GM12878 (cell line): Measurements from ENCODE around the gene PROSER3. TPM values are rescaled to one million over a fixed set of nuclear protein-coding genes. Genes with fewer than 3 reads are reported as not detected.

ENCODE experiments used
- CBX5 ChIP-seq: sonication (generic); IDR thresholded peaks from 2 replicates; pipeline ENCODE4 v1.6.1; 2016; ENCODE audit warnings: low read depth, moderate library complexity, mild to moderate bottlenecking, inconsistent platforms
- CEBPB ChIP-seq, 2 experiments: fragments of 150-350 bp in 1 of 2; IDR thresholded peaks; 2 replicates each; pipeline ENCODE4 v1.6.1; 2012 to 2014; ENCODE audit warnings: low read depth in 2 of 2, low read length in 2 of 2, borderline replicate concordance in 1 of 2, inconsistent platforms in 1 of 2
- ETV6 ChIP-seq, 2 experiments: fragments of 450-650 bp in 1 of 2; IDR thresholded peaks in 1 of 2; conservative IDR thresholded peaks in 1 of 2; 2 replicates each; pipeline ENCODE4 v1.6.1; 2014; ENCODE audit warnings: antibody characterized with exemption in 1 of 2, borderline replicate concordance in 1 of 2, low read depth in 1 of 2, mild to moderate bottlenecking in 1 of 2, moderate library complexity in 1 of 2
- FOS ChIP-seq: IDR thresholded peaks from 3 replicates; pipeline ENCODE4 v1.6.1; 2011; ENCODE audit warnings: borderline replicate concordance; ENCODE audit not compliant: insufficient read length; ENCODE audit errors: extremely low read depth
- GATAD2B ChIP-seq: fragments of 450-650 bp; conservative IDR thresholded peaks from 2 replicates; pipeline ENCODE4 v1.6.1; 2017; ENCODE audit warnings: low read depth, mild to moderate bottlenecking, moderate library complexity
- JUNB ChIP-seq: IDR thresholded peaks from 2 replicates; pipeline ENCODE4 v1.6.1; 2016; ENCODE audit warnings: antibody characterized with exemption, mild to moderate bottlenecking
- JUND ChIP-seq: IDR thresholded peaks from 2 replicates; pipeline ENCODE4 v1.6.1; 2012; ENCODE audit warnings: low read depth, mild to moderate bottlenecking, low read length, improper control_type of control experiment, moderate library complexity
- KLF5 ChIP-seq: fragments of 450-650 bp; IDR thresholded peaks from 2 replicates; pipeline ENCODE4 v1.6.1; 2014; ENCODE audit warnings: mild to moderate bottlenecking; ENCODE audit not compliant: partially characterized antibody
- NBN ChIP-seq: fragments of 450-650 bp; IDR thresholded peaks from 2 replicates; pipeline ENCODE4 v1.6.1; 2016
- NRF1 ChIP-seq: conservative IDR thresholded peaks from 2 replicates; pipeline ENCODE4 v1.6.1; 2011; ENCODE audit warnings: mild to moderate bottlenecking, low read depth, low read length, improper control_type of control experiment
- RAD21 ChIP-seq: IDR thresholded peaks from 2 replicates; pipeline ENCODE4 v1.6.1; 2011; ENCODE audit warnings: mild to moderate bottlenecking, low read depth, low read length, moderate library complexity; ENCODE audit not compliant: insufficient read depth
- RB1 ChIP-seq: fragments of 450-650 bp; formaldehyde crosslinking; IDR thresholded peaks from 2 replicates; pipeline ENCODE4 v1.6.1; 2017; ENCODE audit warnings: mild to moderate bottlenecking, borderline replicate concordance
- TCF12 ChIP-seq: IDR thresholded peaks from 2 replicates; pipeline ENCODE4 v1.6.1; 2011; ENCODE audit warnings: low read depth, mild to moderate bottlenecking, low read length
- YBX1 ChIP-seq: fragments of 450-650 bp; IDR thresholded peaks from 2 replicates; pipeline ENCODE4 v1.6.1; 2016; ENCODE audit warnings: antibody characterized with exemption
- ZNF217 ChIP-seq: fragments of 450-650 bp; IDR thresholded peaks from 2 replicates; pipeline ENCODE4 v1.6.1; 2017; ENCODE audit warnings: antibody characterized with exemption, mild to moderate bottlenecking
- ZNF274 ChIP-seq: IDR thresholded peaks from one replicate; pipeline ENCODE4 v1.8.0; 2011; ENCODE audit not compliant: insufficient read length, insufficient read depth
- ZNF622 ChIP-seq: fragments of 450-650 bp; IDR thresholded peaks from 2 replicates; pipeline ENCODE4 v1.6.1; 2017; ENCODE audit warnings: mild to moderate bottlenecking, inconsistent platforms
- polyA plus RNA-seq, 11 experiments: library from polyadenylated mRNA; depleted of rRNA in 4 of 11; unstranded in 6 of 11; stranded (reverse) in 5 of 11; fragments of >200 nt; fragmentation: Nextera tagmentation in 4 of 11; fragmentation: Illumina TruSeq in 1 of 11; extraction: Ambion mirVana in 4 of 11; extraction: Trizol in 1 of 11; gene quantifications; 1 replicate in 1 of 11; 2 replicates in 10 of 11; pipeline versions ENCODE4 v1.2.1 to v1.2.3, GENCODE V29; 2011 to 2016; ENCODE audit warnings: inconsistent platforms in 2 of 11, missing spikeins in 2 of 11, low read depth in 1 of 11
- total RNA-seq, 4 experiments: library from RNA; depleted of rRNA in 3 of 4; stranded (reverse); fragments of >200 nt in 3 of 4; fragmentation: Illumina TruSeq in 1 of 4; extraction: Trizol in 1 of 4; gene quantifications; 2 replicates each; pipeline versions ENCODE4 v1.2.1 to v1.2.3, GENCODE V29; 2013 to 2021
- TF ChIP-seq, protein P1 (sequence below): fragments of 450-650 bp; IDR thresholded peaks from 2 replicates; pipeline ENCODE4 v1.6.1; 2017; ENCODE audit warnings: mild to moderate bottlenecking, moderate library complexity
- TF ChIP-seq, protein P2 (sequence below): fragments of 450-650 bp; IDR thresholded peaks from 2 replicates; pipeline ENCODE4 v1.6.1; 2016; ENCODE audit warnings: mild to moderate bottlenecking
- TF ChIP-seq, protein P3 (sequence below): fragments of 450-650 bp; IDR thresholded peaks from 2 replicates; pipeline ENCODE4 v1.6.1; 2017; ENCODE audit warnings: low read depth, mild to moderate bottlenecking, moderate library complexity
- TF ChIP-seq, protein P4 (sequence below): fragments of 450-650 bp; formaldehyde crosslinking; IDR thresholded peaks from 2 replicates; pipeline ENCODE4 v1.4.0; 2022; ENCODE audit warnings: mild to moderate bottlenecking, moderate library complexity

The PROSER3 gene
- total and polyA plus RNA-seq, 10 of the 15 experiments (the other 5 are each of a cell fraction or from before 2014, with no cell fraction given) = 0.85 to 25.1 (median 9.6) TPM

DNA sequence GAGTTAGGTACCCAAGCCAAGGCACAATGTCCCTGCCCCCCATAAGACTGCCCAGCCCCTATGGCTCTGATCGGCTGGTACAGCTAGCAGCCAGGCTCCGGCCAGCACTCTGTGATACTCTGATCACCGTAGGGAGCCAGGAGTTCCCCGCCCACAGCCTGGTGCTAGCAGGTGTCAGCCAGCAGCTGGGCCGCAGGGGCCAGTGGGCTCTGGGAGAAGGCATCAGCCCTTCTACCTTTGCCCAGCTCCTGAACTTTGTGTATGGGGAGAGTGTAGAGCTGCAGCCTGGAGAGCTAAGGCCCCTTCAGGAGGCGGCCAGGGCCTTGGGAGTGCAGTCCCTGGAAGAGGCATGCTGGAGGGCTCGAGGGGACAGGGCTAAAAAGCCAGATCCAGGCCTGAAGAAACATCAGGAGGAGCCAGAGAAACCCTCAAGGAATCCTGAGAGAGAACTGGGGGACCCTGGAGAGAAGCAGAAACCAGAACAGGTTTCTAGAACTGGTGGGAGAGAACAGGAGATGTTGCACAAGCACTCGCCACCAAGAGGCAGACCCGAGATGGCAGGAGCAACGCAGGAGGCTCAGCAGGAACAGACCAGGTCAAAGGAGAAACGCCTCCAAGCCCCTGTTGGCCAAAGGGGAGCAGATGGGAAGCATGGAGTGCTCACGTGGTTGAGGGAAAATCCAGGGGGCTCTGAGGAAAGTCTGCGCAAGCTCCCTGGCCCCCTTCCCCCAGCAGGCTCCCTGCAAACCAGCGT lies 43.2 kb upstream of the PROSER3 start (continued):
- TF ChIP-seq, protein P1, sequence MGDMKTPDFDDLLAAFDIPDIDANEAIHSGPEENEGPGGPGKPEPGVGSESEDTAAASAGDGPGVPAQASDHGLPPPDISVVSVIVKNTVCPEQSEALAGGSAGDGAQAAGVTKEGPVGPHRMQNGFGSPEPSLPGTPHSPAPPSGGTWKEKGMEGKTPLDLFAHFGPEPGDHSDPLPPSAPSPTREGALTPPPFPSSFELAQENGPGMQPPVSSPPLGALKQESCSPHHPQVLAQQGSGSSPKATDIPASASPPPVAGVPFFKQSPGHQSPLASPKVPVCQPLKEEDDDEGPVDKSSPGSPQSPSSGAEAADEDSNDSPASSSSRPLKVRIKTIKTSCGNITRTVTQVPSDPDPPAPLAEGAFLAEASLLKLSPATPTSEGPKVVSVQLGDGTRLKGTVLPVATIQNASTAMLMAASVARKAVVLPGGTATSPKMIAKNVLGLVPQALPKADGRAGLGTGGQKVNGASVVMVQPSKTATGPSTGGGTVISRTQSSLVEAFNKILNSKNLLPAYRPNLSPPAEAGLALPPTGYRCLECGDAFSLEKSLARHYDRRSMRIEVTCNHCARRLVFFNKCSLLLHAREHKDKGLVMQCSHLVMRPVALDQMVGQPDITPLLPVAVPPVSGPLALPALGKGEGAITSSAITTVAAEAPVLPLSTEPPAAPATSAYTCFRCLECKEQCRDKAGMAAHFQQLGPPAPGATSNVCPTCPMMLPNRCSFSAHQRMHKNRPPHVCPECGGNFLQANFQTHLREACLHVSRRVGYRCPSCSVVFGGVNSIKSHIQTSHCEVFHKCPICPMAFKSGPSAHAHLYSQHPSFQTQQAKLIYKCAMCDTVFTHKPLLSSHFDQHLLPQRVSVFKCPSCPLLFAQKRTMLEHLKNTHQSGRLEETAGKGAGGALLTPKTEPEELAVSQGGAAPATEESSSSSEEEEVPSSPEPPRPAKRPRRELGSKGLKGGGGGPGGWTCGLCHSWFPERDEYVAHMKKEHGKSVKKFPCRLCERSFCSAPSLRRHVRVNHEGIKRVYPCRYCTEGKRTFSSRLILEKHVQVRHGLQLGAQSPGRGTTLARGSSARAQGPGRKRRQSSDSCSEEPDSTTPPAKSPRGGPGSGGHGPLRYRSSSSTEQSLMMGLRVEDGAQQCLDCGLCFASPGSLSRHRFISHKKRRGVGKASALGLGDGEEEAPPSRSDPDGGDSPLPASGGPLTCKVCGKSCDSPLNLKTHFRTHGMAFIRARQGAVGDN = no peak
- TF ChIP-seq, protein P2, sequence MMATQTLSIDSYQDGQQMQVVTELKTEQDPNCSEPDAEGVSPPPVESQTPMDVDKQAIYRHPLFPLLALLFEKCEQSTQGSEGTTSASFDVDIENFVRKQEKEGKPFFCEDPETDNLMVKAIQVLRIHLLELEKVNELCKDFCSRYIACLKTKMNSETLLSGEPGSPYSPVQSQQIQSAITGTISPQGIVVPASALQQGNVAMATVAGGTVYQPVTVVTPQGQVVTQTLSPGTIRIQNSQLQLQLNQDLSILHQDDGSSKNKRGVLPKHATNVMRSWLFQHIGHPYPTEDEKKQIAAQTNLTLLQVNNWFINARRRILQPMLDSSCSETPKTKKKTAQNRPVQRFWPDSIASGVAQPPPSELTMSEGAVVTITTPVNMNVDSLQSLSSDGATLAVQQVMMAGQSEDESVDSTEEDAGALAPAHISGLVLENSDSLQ = no peak
- no peak for TF ChIP-seq GATAD2B
- no peak for TF ChIP-seq JUNB
- TF ChIP-seq KLF5 = no peak
- TF ChIP-seq TCF12 = peak; percentile 73
- no peak for TF ChIP-seq JUND
- TF ChIP-seq CEBPB (IDR thresholded peaks at IDR 0.05; ENCODE audit: borderline replicate concordance in 1 of 2, low read depth in 2 of 2, low read length in 2 of 2) = no peak
- no peak for TF ChIP-seq CBX5
- no peak for TF ChIP-seq ZNF622
- no peak for TF ChIP-seq FOS
- no peak; a peak in 1 of 4 replicates for TF ChIP-seq ETV6 (conservative IDR thresholded peaks at IDR 0.05 in 1 of 2, IDR thresholded peaks at IDR 0.05 in 1 of 2; ENCODE audit: borderline replicate concordance in 1 of 2, low read depth in 1 of 2)
- TF ChIP-seq ZNF217 = no peak
- 0 out of 2 replicates have a peak, but pooled peaks have one; percentile 27 for TF ChIP-seq NBN
- TF ChIP-seq ZNF274 = no peak
- peak; percentile 43 for TF ChIP-seq RAD21
- TF ChIP-seq YBX1 = no peak
- TF ChIP-seq, protein P3, sequence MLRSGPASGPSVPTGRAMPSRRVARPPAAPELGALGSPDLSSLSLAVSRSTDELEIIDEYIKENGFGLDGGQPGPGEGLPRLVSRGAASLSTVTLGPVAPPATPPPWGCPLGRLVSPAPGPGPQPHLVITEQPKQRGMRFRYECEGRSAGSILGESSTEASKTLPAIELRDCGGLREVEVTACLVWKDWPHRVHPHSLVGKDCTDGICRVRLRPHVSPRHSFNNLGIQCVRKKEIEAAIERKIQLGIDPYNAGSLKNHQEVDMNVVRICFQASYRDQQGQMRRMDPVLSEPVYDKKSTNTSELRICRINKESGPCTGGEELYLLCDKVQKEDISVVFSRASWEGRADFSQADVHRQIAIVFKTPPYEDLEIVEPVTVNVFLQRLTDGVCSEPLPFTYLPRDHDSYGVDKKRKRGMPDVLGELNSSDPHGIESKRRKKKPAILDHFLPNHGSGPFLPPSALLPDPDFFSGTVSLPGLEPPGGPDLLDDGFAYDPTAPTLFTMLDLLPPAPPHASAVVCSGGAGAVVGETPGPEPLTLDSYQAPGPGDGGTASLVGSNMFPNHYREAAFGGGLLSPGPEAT = no peak; the same call in 1 of the 2 replicates
- no peak for TF ChIP-seq RB1
- no peak for TF ChIP-seq NRF1
- TF ChIP-seq, protein P4, sequence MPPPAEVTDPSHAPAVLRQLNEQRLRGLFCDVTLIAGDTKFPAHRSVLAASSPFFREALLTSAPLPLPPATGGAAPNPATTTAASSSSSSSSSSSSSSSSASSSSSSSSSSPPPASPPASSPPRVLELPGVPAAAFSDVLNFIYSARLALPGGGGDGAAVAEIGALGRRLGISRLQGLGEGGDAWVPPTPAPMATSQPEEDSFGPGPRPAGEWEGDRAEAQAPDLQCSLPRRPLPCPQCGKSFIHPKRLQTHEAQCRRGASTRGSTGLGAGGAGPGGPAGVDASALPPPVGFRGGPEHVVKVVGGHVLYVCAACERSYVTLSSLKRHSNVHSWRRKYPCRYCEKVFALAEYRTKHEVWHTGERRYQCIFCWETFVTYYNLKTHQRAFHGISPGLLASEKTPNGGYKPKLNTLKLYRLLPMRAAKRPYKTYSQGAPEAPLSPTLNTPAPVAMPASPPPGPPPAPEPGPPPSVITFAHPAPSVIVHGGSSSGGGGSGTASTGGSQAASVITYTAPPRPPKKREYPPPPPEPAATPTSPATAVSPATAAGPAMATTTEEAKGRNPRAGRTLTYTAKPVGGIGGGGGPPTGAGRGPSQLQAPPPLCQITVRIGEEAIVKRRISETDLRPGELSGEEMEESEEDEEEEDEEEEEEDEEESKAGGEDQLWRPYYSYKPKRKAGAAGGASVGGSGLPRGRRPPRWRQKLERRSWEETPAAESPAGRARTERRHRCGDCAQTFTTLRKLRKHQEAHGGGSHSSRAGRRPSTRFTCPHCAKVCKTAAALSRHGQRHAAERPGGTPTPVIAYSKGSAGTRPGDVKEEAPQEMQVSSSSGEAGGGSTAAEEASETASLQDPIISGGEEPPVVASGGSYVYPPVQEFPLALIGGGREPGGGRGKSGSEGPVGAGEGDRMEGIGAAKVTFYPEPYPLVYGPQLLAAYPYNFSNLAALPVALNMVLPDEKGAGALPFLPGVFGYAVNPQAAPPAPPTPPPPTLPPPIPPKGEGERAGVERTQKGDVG (CRISPR knock-in tag) = no peak
